Fibroblast of lung (primary cell): ENCODE data around the gene EXOSC7. TPM values are rescaled to one million over a fixed set of nuclear protein-coding genes. Genes with fewer than 3 reads are reported as not detected.

Source experiments
- DNase-seq, 2 donors: peaks; one replicate each; pipeline versions ENCODE4 v3.0.0 to v3.0.0-alpha.2; 2010; ENCODE audit warnings: low read depth in 2 of 2
- H2AFZ ChIP-seq: 2 replicates; pipeline ENCODE4 v1.5.1; 2012; ENCODE audit warnings: low read length, control low read depth, inconsistent platforms
- H3K27ac ChIP-seq: 2 replicates; pipeline ENCODE4 v1.5.1; 2011; ENCODE audit warnings: low read length, control low read depth; ENCODE audit not compliant: insufficient read depth
- H3K27me3 ChIP-seq: 2 replicates; pipeline ENCODE4 v1.5.1; 2011; ENCODE audit warnings: mild to moderate bottlenecking, low read length; ENCODE audit not compliant: control insufficient read depth, insufficient read depth
- H3K36me3 ChIP-seq: 2 replicates; pipeline ENCODE4 v1.5.1; 2011; ENCODE audit warnings: low read length; ENCODE audit not compliant: control insufficient read depth, insufficient read depth
- H3K4me1 ChIP-seq: 2 replicates; pipeline ENCODE4 v1.5.1; 2011; ENCODE audit warnings: low read length; ENCODE audit not compliant: control insufficient read depth, insufficient read depth; ENCODE audit errors: extremely low read depth
- H3K4me2 ChIP-seq: 2 replicates; pipeline ENCODE4 v1.5.1; 2011; ENCODE audit warnings: low read length, control low read depth; ENCODE audit not compliant: insufficient read depth; ENCODE audit errors: extremely low read depth
- H3K4me3 ChIP-seq, 4 experiments: fragments of 200-600 bp in 1 of 4; sonication (generic) in 1 of 4; replicated peaks in 1 of 4; 2 replicates each; pipeline ENCODE4 v1.5.1; 2011 to 2016; ENCODE audit warnings: low read length in 4 of 4, low read depth in 3 of 4, mild to moderate bottlenecking in 3 of 4, control low read depth in 2 of 4, inconsistent platforms in 1 of 4, mixed read lengths in 1 of 4; ENCODE audit not compliant: insufficient read depth in 1 of 4; ENCODE audit errors: control extremely low read depth in 1 of 4
- H3K79me2 ChIP-seq: 2 replicates; pipeline ENCODE4 v1.5.1; 2012; ENCODE audit warnings: mild to moderate bottlenecking, low read length, inconsistent platforms; ENCODE audit not compliant: control insufficient read depth, insufficient read depth
- H3K9ac ChIP-seq: 2 replicates; pipeline ENCODE4 v1.5.1; 2011; ENCODE audit warnings: mild to moderate bottlenecking, low read length, control low read depth; ENCODE audit not compliant: insufficient read depth
- H3K9me3 ChIP-seq: 2 replicates; pipeline ENCODE4 v1.5.1; 2012; ENCODE audit warnings: low read depth, low read length; ENCODE audit not compliant: control insufficient read depth, insufficient read depth
- H4K20me1 ChIP-seq: 2 replicates; pipeline ENCODE4 v1.5.1; 2011; ENCODE audit warnings: low read length; ENCODE audit not compliant: control insufficient read depth, insufficient read depth; ENCODE audit errors: extremely low read depth
- EZH2 ChIP-seq: IDR thresholded peaks from 2 replicates; pipeline ENCODE4 v1.5.1; 2012; ENCODE audit warnings: low read length, control low read depth, mild to moderate bottlenecking; ENCODE audit errors: missing control alignments
- polyA plus RNA-seq, 2 donors: library from polyadenylated mRNA; depleted of rRNA in 1 of 2; stranded (reverse) in 1 of 2; unstranded in 1 of 2; fragments of >200 nt; gene quantifications; 2 replicates each; pipeline ENCODE4 v1.2.1, GENCODE V29; 2011 to 2012; ENCODE audit warnings: missing spikeins in 1 of 2
- total RNA-seq: library from RNA; depleted of rRNA; stranded (reverse); fragments of >200 nt; gene quantifications from 2 replicates; pipeline ENCODE4 v1.2.1, GENCODE V29; 2014
- TF ChIP-seq, protein P1 (sequence below), 2 donors: IDR thresholded peaks in 1 of 2; conservative IDR thresholded peaks in 1 of 2; 1 replicate in 1 of 2; 2 replicates in 1 of 2; pipeline ENCODE4 v1.5.1; 2011 to 2012; ENCODE audit warnings: low read length in 2 of 2, control low read depth in 1 of 2, inconsistent platforms in 1 of 2, low read depth in 1 of 2, mild to moderate bottlenecking in 1 of 2

The EXOSC7 gene
- total and polyA plus RNA-seq, 2 donors (not counting 1 experiment from before 2014, with no cell fraction given), result 58.8 to 72.5 TPM

DNA sequence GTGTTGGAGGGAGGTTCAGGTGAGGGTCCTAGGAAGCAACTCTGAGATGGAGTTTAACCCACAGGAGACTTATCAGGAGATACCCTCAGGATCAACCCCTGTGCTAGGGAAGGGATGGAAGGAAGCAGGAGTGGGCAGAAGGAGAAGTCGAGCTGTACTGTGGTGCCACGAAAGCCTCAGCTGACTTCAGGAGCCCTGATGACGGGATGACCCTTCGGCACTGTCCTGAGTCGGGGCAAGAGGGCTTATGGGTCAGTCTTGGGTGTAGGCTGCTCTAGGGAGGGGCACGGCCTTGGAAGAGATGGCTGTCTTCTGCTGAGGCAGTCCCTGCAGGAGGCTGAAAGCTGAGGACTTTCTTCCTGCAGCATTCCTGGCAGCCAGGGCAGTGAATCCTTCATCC is 57.7 kb downstream of the EXOSC7 start:
- Histone ChIP-seq H3K4me3 (no peak overlapping the region), H3K36me3 (no peaks in the 10 kb centered on the region), H3K79me2 (no peaks in the 10 kb centered on the region), H3K27ac (no peak overlapping the region), H3K9ac (no peak overlapping the region), H4K20me1 (no peaks in the 10 kb centered on the region), H3K4me2 (no peak overlapping the region), H3K4me1 (peaks cover 25% of the 10 kb centered on the region), H2AFZ (no peak overlapping the region), H3K9me3 (no peaks in the 10 kb centered on the region), H3K27me3 (no peaks in the 10 kb centered on the region)
- no peak for TF ChIP-seq EZH2
- TF ChIP-seq, protein P1, sequence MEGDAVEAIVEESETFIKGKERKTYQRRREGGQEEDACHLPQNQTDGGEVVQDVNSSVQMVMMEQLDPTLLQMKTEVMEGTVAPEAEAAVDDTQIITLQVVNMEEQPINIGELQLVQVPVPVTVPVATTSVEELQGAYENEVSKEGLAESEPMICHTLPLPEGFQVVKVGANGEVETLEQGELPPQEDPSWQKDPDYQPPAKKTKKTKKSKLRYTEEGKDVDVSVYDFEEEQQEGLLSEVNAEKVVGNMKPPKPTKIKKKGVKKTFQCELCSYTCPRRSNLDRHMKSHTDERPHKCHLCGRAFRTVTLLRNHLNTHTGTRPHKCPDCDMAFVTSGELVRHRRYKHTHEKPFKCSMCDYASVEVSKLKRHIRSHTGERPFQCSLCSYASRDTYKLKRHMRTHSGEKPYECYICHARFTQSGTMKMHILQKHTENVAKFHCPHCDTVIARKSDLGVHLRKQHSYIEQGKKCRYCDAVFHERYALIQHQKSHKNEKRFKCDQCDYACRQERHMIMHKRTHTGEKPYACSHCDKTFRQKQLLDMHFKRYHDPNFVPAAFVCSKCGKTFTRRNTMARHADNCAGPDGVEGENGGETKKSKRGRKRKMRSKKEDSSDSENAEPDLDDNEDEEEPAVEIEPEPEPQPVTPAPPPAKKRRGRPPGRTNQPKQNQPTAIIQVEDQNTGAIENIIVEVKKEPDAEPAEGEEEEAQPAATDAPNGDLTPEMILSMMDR (conservative IDR thresholded peaks at IDR 0.05 in 1 of 2, IDR thresholded peaks at IDR 0.05 in 1 of 2; ENCODE audit: low read depth in 1 of 2, low read length in 2 of 2), result no peak
- DNase-seq, result no peak

DNA sequence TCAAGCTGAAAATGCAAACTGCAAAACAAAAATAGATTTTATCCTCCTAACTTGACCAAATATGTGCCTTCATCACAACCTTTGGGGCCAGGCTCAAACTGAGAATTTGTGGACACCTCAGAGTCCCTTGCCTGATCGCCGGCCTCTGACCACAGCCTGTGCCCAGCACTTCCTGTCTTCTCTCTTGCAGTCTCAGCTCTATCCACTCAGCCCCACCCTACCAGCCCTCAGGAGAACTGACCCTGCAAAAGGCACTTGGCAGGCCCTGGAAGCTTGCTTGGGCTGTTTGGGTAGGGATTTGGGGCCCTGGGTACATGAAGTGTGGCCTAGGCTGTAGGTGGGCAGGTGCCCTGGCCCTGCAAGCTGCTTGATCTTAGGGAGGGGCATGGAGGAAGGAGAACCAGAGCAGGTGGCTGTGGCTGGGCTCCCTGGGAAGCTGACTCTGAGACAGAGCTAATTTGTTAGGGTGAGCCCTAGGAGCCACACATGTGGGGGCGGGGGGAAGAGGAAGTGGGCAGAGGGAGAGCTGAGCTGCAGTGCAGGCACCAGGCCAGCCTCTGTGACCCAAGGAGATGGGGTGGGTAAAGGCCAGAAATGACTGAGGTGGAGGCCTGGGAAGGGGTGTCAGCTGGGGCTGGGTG is 58.7 kb downstream of the EXOSC7 start:
- H2AFZ ChIP-seq, result no peak overlapping the region
- H3K27me3 ChIP-seq, result no peaks in the 10 kb centered on the region
- no peak overlapping the region for H3K4me3 ChIP-seq
- H3K36me3 ChIP-seq, result no peaks in the 10 kb centered on the region
- TF ChIP-seq, protein P1 (conservative IDR thresholded peaks at IDR 0.05 in 1 of 2, IDR thresholded peaks at IDR 0.05 in 1 of 2; ENCODE audit: low read depth in 1 of 2, low read length in 2 of 2), result no peak
- TF ChIP-seq EZH2, result no peak
- no peak for DNase-seq
- H3K27ac ChIP-seq, result no peak overlapping the region
- no peaks in the 10 kb centered on the region for H4K20me1 ChIP-seq
- peaks cover 17% of the 10 kb centered on the region for H3K4me1 ChIP-seq
- no peaks in the 10 kb centered on the region for H3K9me3 ChIP-seq
- no peaks in the 10 kb centered on the region for H3K79me2 ChIP-seq
- no peak overlapping the region for H3K9ac ChIP-seq
- H3K4me2 ChIP-seq, result no peak overlapping the region

DNA sequence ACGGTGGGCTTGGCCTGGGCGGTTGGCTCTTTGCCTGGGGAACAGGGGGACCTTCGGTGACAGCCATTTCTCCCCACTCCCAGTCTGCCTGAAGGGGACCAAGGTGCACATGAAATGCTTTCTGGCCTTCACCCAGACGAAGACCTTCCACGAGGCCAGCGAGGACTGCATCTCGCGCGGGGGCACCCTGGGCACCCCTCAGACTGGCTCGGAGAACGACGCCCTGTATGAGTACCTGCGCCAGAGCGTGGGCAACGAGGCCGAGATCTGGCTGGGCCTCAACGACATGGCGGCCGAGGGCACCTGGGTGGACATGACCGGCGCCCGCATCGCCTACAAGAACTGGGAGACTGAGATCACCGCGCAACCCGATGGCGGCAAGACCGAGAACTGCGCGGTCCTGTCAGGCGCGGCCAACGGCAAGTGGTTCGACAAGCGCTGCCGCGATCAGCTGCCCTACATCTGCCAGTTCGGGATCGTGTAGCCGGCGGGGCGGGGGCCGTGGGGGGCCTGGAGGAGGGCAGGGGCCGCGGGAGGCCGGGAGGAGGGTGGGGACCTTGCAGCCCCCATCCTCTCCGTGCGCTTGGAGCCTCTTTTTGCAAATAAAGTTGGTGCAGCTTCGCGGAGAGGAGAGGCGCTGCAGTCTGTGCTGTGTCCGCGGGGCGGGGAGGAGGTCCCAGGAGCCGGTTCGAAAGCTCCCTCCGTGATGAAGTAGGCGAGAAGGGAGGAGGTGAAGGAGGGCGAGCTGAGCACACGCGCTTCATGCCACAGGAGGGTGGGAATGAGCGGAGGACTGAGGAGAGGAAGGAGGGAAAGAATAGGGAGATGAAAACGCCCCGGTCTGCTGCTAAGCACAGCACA is 59.6 kb downstream of the EXOSC7 start:
- Histone ChIP-seq H3K9me3 (no peaks in the 10 kb centered on the region), H3K9ac (no peak overlapping the region), H4K20me1 (no peaks in the 10 kb centered on the region), H3K27ac (peak overlapping the region; percentile 30), H2AFZ (peak overlapping the region; percentile 49), H3K27me3 (no peaks in the 10 kb centered on the region), H3K4me3 (peak overlapping the region in 2 of 4 experiments; percentile 13 to 42), H3K36me3 (no peaks in the 10 kb centered on the region), H3K4me1 (peaks cover 16% of the 10 kb centered on the region), H3K4me2 (peak overlapping the region; percentile 56), H3K79me2 (no peaks in the 10 kb centered on the region)
- TF ChIP-seq EZH2, result no peak
- TF ChIP-seq, protein P1 (conservative IDR thresholded peaks at IDR 0.05 in 1 of 2, IDR thresholded peaks at IDR 0.05 in 1 of 2; ENCODE audit: low read depth in 1 of 2, low read length in 2 of 2), result peak in 1 of 2 donors; percentile 11
- peak in 1 of 2 donors; percentile 59 for DNase-seq
